Neural progenitor cell (in vitro differentiated cells): Measurements from ENCODE around the gene FAM24A. TPM values are rescaled to one million over a fixed set of nuclear protein-coding genes. Genes with fewer than 3 reads are reported as not detected.

Source experiments
- DNase-seq: peaks from one replicate; pipeline ENCODE4 v3.0.0-alpha.2; 2016; ENCODE audit warnings: low spot score
- H2AFZ ChIP-seq: fragments of 200-600 bp; sonication (generic); replicated peaks from 2 replicates; pipeline ENCODE4 v1.6.1; 2016; ENCODE audit warnings: antibody characterized with exemption
- H3F3A ChIP-seq: fragments of 200-600 bp; sonication (generic); 2 replicates; pipeline ENCODE4 v1.6.1; 2016; ENCODE audit warnings: antibody characterized with exemption, low read depth
- H3K27ac ChIP-seq: fragments of 200-600 bp; sonication (generic); 2 replicates; pipeline ENCODE4 v1.5.1; 2016; ENCODE audit warnings: mild to moderate bottlenecking
- H3K27me3 ChIP-seq: fragments of 200-600 bp; sonication (generic); 2 replicates; pipeline ENCODE4 v1.6.1; 2016; ENCODE audit warnings: mild to moderate bottlenecking, moderate library complexity
- H3K36me3 ChIP-seq: fragments of 200-600 bp; sonication (generic); 2 replicates; pipeline ENCODE4 v1.5.1; 2016
- H3K4me1 ChIP-seq: fragments of 200-600 bp; sonication (generic); 2 replicates; pipeline ENCODE4 v1.6.1; 2016; ENCODE audit warnings: mixed run types
- H3K4me2 ChIP-seq: fragments of 200-600 bp; sonication (generic); 2 replicates; pipeline ENCODE4 v1.6.1; 2016
- H3K4me3 ChIP-seq: fragments of 200-600 bp; sonication (generic); 2 replicates; pipeline ENCODE4 v1.5.1; 2016
- H3K79me2 ChIP-seq: fragments of 200-600 bp; sonication (generic); 2 replicates; pipeline ENCODE4 v1.6.1; 2016; ENCODE audit warnings: low read depth
- H3K9ac ChIP-seq: fragments of 200-600 bp; sonication (generic); 2 replicates; pipeline ENCODE4 v1.6.1; 2016
- H3K9me3 ChIP-seq: fragments of 200-600 bp; sonication (generic); 2 replicates; pipeline ENCODE4 v1.5.1; 2016; ENCODE audit warnings: low read depth
- H4K20me1 ChIP-seq: fragments of 200-600 bp; sonication (generic); 2 replicates; pipeline ENCODE4 v1.6.1; 2016; ENCODE audit warnings: low read depth
- H3K27ac Mint-ChIP-seq: 3 replicates; pipeline ENCODE4 v1.8.0; 2021; ENCODE audit warnings: mixed read lengths
- H3K27me3 Mint-ChIP-seq: 2 replicates; pipeline ENCODE4 v1.8.0; 2022; ENCODE audit warnings: low read depth, mild to moderate bottlenecking, inconsistent platforms, moderate library complexity, mixed read lengths; ENCODE audit not compliant: insufficient read depth
- H3K36me3 Mint-ChIP-seq: 3 replicates; pipeline ENCODE4 v1.8.0; 2021; ENCODE audit warnings: mixed read lengths
- H3K4me1 Mint-ChIP-seq: 3 replicates; pipeline ENCODE4 v1.8.0; 2021; ENCODE audit warnings: mixed read lengths
- H3K4me3 Mint-ChIP-seq: 3 replicates; pipeline ENCODE4 v1.8.0; 2021; ENCODE audit warnings: mild to moderate bottlenecking, moderate library complexity, mixed read lengths
- H3K9me3 Mint-ChIP-seq: 3 replicates; pipeline ENCODE4 v1.8.0; 2020; ENCODE audit warnings: mixed read lengths
- CTCF ChIP-seq: fragments of 200-600 bp; sonication (generic); IDR thresholded peaks from 2 replicates; pipeline ENCODE4 v1.5.1; 2017; ENCODE audit warnings: antibody characterized with exemption, mild to moderate bottlenecking
- EZH2 ChIP-seq: fragments of 200-600 bp; sonication (generic); IDR thresholded peaks from 2 replicates; pipeline ENCODE4 v1.6.1; 2017; ENCODE audit warnings: antibody characterized with exemption, mild to moderate bottlenecking, moderate library complexity
- EZH2phosphoT487 ChIP-seq: fragments of 200-600 bp; sonication (generic); IDR thresholded peaks from 2 replicates; pipeline ENCODE4 v1.6.1; 2017; ENCODE audit warnings: antibody characterized with exemption
- total RNA-seq: library from RNA; depleted of rRNA; stranded (reverse); fragments of >200 nt; gene quantifications from 2 replicates; pipeline ENCODE4 v1.2.3, GENCODE V29; 2015; ENCODE audit warnings: low replicate concordance

FAM24A gene
- total RNA-seq, 1 donor from 2014 or later = not detected

GRCh38 chr10:122878799-122879338, 31.5 kb upstream of the FAM24A start:
- no peak overlapping the region for H2AFZ ChIP-seq
- DNase-seq = no peak
- no peaks in the 10 kb centered on the region for H3K36me3 Mint-ChIP-seq
- H3K4me3 Mint-ChIP-seq = no peak overlapping the region
- H3K4me2 ChIP-seq = no peak overlapping the region
- H3K9ac ChIP-seq = no peak overlapping the region
- no peak overlapping the region for H3K27ac ChIP-seq
- TF ChIP-seq EZH2 = no peak
- TF ChIP-seq EZH2phosphoT487 = no peak
- no peak for TF ChIP-seq CTCF
- H3K79me2 ChIP-seq = no peaks in the 10 kb centered on the region
- peaks cover 22% of the 10 kb centered on the region for H3K4me1 Mint-ChIP-seq
- H3K36me3 ChIP-seq = no peaks in the 10 kb centered on the region
- H3K9me3 Mint-ChIP-seq = no peaks in the 10 kb centered on the region
- no peaks in the 10 kb centered on the region for H3K9me3 ChIP-seq
- H3K27ac Mint-ChIP-seq = no peak overlapping the region
- H4K20me1 ChIP-seq = no peaks in the 10 kb centered on the region
- H3K27me3 ChIP-seq = no peaks in the 10 kb centered on the region
- H3K27me3 Mint-ChIP-seq = no peaks in the 10 kb centered on the region
- H3F3A ChIP-seq = peaks cover 33% of the 10 kb centered on the region
- no peak overlapping the region for H3K4me3 ChIP-seq
- H3K4me1 ChIP-seq = peaks cover 35% of the 10 kb centered on the region

GRCh38 chr10:122879339-122880273, 30.8 kb upstream of the FAM24A start, which contains the start of gene FAM24B:
FAM24B (minus strand) TSS chr10:122879581; CDS start chr10:122850515, 29,066 bp downstream.
- H3K4me2 ChIP-seq = peak within 1 kb of the TSS; percentile 33
- H3K27me3 Mint-ChIP-seq = no peaks in the 10 kb centered on the region

GRCh38 chr10:122882766-122883165, 27.6 kb upstream of the FAM24A start:
- Histone ChIP-seq H3K4me2 (no peak overlapping the region), H3K27me3 (no peaks in the 10 kb centered on the region), H3K36me3 (no peaks in the 10 kb centered on the region), H3K27ac (no peak overlapping the region), H2AFZ (no peak overlapping the region), H3K9me3 (no peaks in the 10 kb centered on the region), H3K4me1 (peaks cover 3% of the 10 kb centered on the region), H3K9ac (no peak overlapping the region), H3K79me2 (no peaks in the 10 kb centered on the region), H4K20me1 (no peaks in the 10 kb centered on the region), H3F3A (no peaks in the 10 kb centered on the region), H3K4me3 (no peak overlapping the region)
- no peaks in the 10 kb centered on the region for H3K27me3 Mint-ChIP-seq
- DNase-seq = no peak
- no peaks in the 10 kb centered on the region for H3K36me3 Mint-ChIP-seq
- peaks cover 2% of the 10 kb centered on the region for H3K4me1 Mint-ChIP-seq
- H3K27ac Mint-ChIP-seq = no peak overlapping the region
- TF ChIP-seq EZH2phosphoT487 (no peak), CTCF (no peak), EZH2 (no peak)
- H3K4me3 Mint-ChIP-seq = no peak overlapping the region
- no peaks in the 10 kb centered on the region for H3K9me3 Mint-ChIP-seq

More at GRCh38 chr10:122879339-122880273, 30.8 kb upstream of the FAM24A start, which contains the start of gene FAM24B:
- Histone ChIP-seq H3F3A (peaks cover 29% of the 10 kb centered on the region), H3K4me3 (no peak within 1 kb of the TSS), H3K79me2 (no peaks in the 10 kb centered on the region), H3K9me3 (no peaks in the 10 kb centered on the region), H3K27ac (no peak within 1 kb of the TSS), H3K27me3 (no peaks in the 10 kb centered on the region), H3K4me1 (peaks cover 35% of the 10 kb centered on the region), H4K20me1 (no peaks in the 10 kb centered on the region), H3K9ac (no peak within 1 kb of the TSS), H2AFZ (no peak within 1 kb of the TSS), H3K36me3 (no peaks in the 10 kb centered on the region)
- peak; percentile 43 for DNase-seq
- TF ChIP-seq CTCF (no peak), EZH2 (no peak), EZH2phosphoT487 (no peak)
- peaks cover 22% of the 10 kb centered on the region for H3K4me1 Mint-ChIP-seq
- H3K27ac Mint-ChIP-seq = no peak within 1 kb of the TSS
- no peaks in the 10 kb centered on the region for H3K9me3 Mint-ChIP-seq
- H3K36me3 Mint-ChIP-seq = no peaks in the 10 kb centered on the region
- no peak within 1 kb of the TSS for H3K4me3 Mint-ChIP-seq
